Ovary (tissue), 3 donors: ENCODE measurements around the gene IL1B.

ENCODE experiments used
- POLR2A ChIP-seq: fragments of 450-650 bp; IDR thresholded peaks from one replicate; pipeline ENCODE4 v1.6.1; 2017; ENCODE audit warnings: antibody characterized with exemption, mild to moderate bottlenecking, moderate library complexity
- TF ChIP-seq, protein P1 (sequence below), 3 donors: fragments of 450-650 bp in 2 of 3; fragments of 200-600 bp in 1 of 3; IDR thresholded peaks; one replicate each; pipeline versions ENCODE4 v1.5.1 to v1.8.0; 2016 to 2022; ENCODE audit warnings: antibody characterized with exemption in 3 of 3, mild to moderate bottlenecking in 1 of 3
- donor health status: DM: no; HTN: no; CAD: no.

DNA sequence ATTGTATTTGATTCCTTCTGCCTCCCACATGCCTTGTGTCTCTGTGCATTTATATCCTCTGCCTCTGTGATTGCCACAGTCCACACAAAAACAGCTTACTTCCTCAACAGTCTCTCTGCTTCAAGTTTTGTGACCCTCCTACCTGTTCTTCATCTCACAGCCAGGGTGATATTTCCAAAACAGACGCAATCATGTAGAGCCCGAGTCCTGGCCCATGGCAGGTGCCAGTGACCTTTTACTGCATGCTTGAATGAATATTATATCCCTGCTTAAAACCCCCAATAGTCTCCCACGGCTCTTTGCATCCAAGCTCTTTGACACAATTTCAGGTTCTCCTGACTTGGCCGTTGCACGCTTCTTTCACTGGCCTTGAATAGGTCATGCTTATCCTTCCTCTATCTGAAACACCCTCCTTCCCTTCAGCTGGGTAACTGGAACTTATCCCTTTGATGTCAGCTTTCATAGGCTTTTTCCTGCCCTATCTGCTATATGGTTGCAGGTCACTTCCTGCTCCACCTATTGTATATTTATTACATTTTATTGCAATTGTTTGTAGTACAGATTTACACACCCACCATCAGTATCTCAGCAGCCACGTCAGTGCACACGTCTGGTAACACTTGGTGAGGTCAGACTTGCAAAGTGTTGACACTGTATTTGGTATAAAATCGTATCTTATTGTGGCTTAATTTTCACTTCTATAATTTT, 29.7 kb upstream of the IL1B start:
- TF ChIP-seq, protein P1, sequence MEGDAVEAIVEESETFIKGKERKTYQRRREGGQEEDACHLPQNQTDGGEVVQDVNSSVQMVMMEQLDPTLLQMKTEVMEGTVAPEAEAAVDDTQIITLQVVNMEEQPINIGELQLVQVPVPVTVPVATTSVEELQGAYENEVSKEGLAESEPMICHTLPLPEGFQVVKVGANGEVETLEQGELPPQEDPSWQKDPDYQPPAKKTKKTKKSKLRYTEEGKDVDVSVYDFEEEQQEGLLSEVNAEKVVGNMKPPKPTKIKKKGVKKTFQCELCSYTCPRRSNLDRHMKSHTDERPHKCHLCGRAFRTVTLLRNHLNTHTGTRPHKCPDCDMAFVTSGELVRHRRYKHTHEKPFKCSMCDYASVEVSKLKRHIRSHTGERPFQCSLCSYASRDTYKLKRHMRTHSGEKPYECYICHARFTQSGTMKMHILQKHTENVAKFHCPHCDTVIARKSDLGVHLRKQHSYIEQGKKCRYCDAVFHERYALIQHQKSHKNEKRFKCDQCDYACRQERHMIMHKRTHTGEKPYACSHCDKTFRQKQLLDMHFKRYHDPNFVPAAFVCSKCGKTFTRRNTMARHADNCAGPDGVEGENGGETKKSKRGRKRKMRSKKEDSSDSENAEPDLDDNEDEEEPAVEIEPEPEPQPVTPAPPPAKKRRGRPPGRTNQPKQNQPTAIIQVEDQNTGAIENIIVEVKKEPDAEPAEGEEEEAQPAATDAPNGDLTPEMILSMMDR (IDR thresholded peaks at IDR 0.05), result no peak
- TF ChIP-seq POLR2A, result no peak
